Measurements from ENCODE around the gene KDM5B. TPM values are rescaled to one million over a fixed set of nuclear protein-coding genes. Genes with fewer than 3 reads are reported as not detected.

Gene KDM5B
- 10 to 100 TPM; 64.7 to 92.7 (median 68.1) TPM for total RNA-seq
- long read RNA-seq, donor 1, partial matches to known transcripts: 5 of 10 reads
- long read RNA-seq, donor 1, other reads (novel, unspliced or antisense): 2 of 10 reads
- long read RNA-seq, donor 2, partial matches to known transcripts: 12 of 15 reads
- long read RNA-seq, donor 2, other reads (novel, unspliced or antisense): 3 of 15 reads

DNA sequence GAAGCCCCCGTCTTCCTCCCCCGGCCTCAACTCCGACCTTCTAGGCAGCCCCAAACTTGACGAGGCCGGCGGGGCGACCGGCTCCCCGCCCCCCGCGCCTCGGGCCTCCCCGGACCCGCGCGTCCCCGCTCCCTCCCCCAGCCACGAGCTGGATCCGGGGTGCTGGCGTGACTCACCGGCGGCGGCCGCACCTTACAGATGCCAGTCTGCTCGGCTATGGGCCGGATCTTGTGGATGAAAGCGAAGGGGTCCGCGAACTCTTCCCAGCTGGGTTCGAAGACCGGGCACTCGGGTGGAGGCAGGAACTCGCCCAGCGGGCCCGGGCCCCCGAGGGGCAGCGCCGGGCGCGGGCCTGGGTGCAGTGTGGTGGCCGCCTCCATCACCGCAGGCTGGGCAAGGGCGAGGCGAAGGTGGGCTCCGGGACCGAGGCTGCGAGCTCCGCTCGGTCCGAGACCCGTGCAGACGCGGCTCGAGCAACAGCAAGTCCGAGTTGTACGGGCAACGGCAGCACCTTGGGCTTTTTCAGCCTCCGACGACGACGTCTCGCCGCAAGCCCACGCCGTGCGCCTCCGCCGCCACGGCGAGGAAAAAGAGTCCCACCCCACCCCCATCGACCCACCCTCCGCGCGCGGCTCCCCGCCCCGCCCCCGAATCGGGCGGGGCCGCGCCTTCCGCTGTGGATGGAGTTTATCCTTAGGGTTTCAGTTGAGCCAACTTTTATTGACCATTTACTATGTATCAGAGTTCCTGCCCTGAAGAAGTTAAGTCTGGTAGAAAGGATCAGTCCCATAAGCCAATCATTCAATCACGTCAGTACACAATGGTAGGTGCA lies at the start of gene KDM5B:
Gene KDM5B (minus strand): TSS at position 496 of the 832 bp plus-strand sequence. CDS start 116 bp downstream, at position 380.
- peaks cover 29% of the 10 kb centered on the region for H3K4me1 ChIP-seq (ENCODE audit: low read depth)
- TF ChIP-seq, protein P1, sequence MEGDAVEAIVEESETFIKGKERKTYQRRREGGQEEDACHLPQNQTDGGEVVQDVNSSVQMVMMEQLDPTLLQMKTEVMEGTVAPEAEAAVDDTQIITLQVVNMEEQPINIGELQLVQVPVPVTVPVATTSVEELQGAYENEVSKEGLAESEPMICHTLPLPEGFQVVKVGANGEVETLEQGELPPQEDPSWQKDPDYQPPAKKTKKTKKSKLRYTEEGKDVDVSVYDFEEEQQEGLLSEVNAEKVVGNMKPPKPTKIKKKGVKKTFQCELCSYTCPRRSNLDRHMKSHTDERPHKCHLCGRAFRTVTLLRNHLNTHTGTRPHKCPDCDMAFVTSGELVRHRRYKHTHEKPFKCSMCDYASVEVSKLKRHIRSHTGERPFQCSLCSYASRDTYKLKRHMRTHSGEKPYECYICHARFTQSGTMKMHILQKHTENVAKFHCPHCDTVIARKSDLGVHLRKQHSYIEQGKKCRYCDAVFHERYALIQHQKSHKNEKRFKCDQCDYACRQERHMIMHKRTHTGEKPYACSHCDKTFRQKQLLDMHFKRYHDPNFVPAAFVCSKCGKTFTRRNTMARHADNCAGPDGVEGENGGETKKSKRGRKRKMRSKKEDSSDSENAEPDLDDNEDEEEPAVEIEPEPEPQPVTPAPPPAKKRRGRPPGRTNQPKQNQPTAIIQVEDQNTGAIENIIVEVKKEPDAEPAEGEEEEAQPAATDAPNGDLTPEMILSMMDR (IDR thresholded peaks at IDR 0.05): no peak
- intact Hi-C loops (cut with DNase I, micrococcal nuclease): no loop called here
- H3K4me3 ChIP-seq: peak within 1 kb of the TSS; percentile 82
- DNase-seq (peak; percentile 88 to 89 (median 88)), ATAC-seq (peak; percentile 67)
- no peaks in the 10 kb centered on the region for H3K9me3 ChIP-seq
- no peaks in the 10 kb centered on the region for H3K36me3 ChIP-seq (ENCODE audit: low read depth)

DNA sequence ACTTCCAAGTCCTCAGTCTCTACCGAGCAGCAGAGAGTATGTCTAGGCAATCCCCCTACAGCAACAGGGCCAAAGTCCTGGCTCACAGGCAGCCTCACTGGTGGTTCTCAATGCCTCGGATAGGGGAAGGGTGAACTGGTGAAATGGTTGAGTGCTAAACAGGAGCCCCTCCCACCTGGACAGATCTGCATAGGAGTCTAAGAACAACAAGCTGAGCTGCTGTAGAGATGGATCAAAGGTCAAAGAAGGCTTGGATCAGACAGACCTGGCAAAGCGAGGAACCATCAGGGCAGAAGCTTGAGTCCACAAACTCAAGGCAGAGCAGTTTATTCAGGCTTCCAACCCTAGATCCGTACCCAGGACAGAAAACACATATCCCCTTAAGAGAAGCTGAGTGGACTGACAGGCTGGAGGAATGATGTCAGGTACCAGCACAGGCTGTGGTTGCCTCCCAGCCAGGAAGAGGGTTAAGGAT lies 49.0 kb upstream of the KDM5B start:
- ATAC-seq (peak; percentile 12), DNase-seq (peak in 2 of 3 donors; percentile 55 to 70)
- H3K36me3 ChIP-seq (ENCODE audit: low read depth): no peaks in the 10 kb centered on the region
- H3K9me3 ChIP-seq: no peaks in the 10 kb centered on the region
- intact Hi-C loops (cut with DNase I, micrococcal nuclease): no loop called here
- TF ChIP-seq, protein P1 (IDR thresholded peaks at IDR 0.05): no peak
- H3K4me1 ChIP-seq (ENCODE audit: low read depth): peaks cover 33% of the 10 kb centered on the region
- no peak overlapping the region for H3K4me3 ChIP-seq

- Histone ChIP-seq H3K4me1 (ENCODE audit: low read depth) (peaks cover 28% of the 10 kb centered on the region), H3K9me3 (no peaks in the 10 kb centered on the region), H3K4me3 (no peak overlapping the region), H3K36me3 (ENCODE audit: low read depth) (no peaks in the 10 kb centered on the region)
- DNase-seq: no peak
- TF ChIP-seq, protein P1 (IDR thresholded peaks at IDR 0.05): no peak
- no peak for ATAC-seq
- intact Hi-C loops (cut with DNase I, micrococcal nuclease): no loop called here
Measured at GRCh38 chr1:202856014-202856413, 47.8 kb upstream of the KDM5B start.

- no peak for DNase-seq
- Histone ChIP-seq H3K4me1 (ENCODE audit: low read depth) (peaks cover 21% of the 10 kb centered on the region), H3K4me3 (no peak overlapping the region), H3K36me3 (ENCODE audit: low read depth) (no peaks in the 10 kb centered on the region), H3K9me3 (no peaks in the 10 kb centered on the region)
- ATAC-seq: no peak
- intact Hi-C loops (cut with DNase I, micrococcal nuclease): no loop called here
- TF ChIP-seq, protein P1 (IDR thresholded peaks at IDR 0.05): no peak
Measured at GRCh38 chr1:202854787-202855186, 46.6 kb upstream of the KDM5B start.

DNA sequence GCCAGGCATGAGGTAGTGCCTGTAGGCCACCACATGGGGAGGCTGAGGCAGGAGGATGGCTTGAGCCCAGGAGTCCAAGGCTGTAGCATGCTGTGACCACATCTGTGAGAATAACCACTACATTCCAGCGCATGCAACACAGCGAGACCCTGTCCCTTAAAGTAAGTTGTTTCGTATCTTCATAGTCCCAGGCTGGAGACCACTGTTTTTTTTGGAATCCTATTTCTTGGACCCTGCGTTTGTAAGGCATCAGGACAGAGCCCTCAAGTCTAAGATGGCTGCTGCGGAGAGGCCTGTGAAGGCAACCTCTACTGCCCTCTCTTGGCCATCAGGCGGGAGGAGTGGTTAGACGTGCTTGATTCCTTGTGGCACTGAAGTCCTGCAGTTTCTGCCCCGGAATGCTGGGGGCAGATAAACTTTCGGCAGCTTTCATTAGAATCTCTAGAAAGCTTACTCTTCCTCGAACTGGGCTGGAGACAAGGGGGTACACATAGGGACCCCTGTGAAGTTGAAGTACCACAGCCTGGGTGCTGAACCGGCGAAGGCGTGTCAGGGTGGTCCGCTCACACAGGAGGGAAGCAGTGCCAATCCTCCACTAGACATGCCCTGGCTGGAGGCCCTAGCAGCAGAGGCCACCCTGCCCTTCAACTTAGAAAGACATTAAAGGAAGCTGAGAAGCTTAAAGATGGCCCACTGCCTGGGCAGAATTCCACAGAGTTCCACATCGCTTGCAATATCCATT lies 44.1 kb upstream of the KDM5B start:
- Histone ChIP-seq H3K4me3 (no peak overlapping the region), H3K36me3 (ENCODE audit: low read depth) (no peaks in the 10 kb centered on the region), H3K9me3 (no peaks in the 10 kb centered on the region), H3K4me1 (ENCODE audit: low read depth) (peaks cover 4% of the 10 kb centered on the region)
- peak; percentile 79 for ATAC-seq
- DNase-seq: peak in 2 of 3 donors; percentile 51 to 59
- TF ChIP-seq, protein P1 (IDR thresholded peaks at IDR 0.05): no peak
- intact Hi-C loops (cut with DNase I, micrococcal nuclease): no loop called here
